K562 (cell line): ENCODE results near the gene DLX4. TPM values are rescaled to one million over a fixed set of nuclear protein-coding genes. Genes with fewer than 3 reads are reported as not detected.

Experiments used
- ATAC-seq: fragments of 200-7000 bp; cut with Tn5 transposase; 3 replicates; pipeline ENCODE4 v1.9.1; 2020; ENCODE audit warnings: moderate library complexity
- BruUV-seq: library from RNA; stranded (reverse); fragments of 400-500 nt; replicated peaks from 2 replicates; lab custom pipeline; 2021; lab: Mats Ljungman, UMichigan
- CTCF ChIA-PET: fragments of 300-600 bp; formaldehyde crosslinking; extraction: SDS; loops from one replicate; lab custom pipeline; 2021; ENCODE audit warnings: low intra/inter-chr PET ratio; lab: Yijun Ruan, JAX
- POLR2A ChIA-PET: fragments of 300-600, 350-650 bp; sonication (Branson Sonifier 250); formaldehyde crosslinking; extraction: SDS; loops from one replicate; lab custom pipeline; 2021; ENCODE audit warnings: antibody characterized with exemption, inconsistent platforms; lab: Yijun Ruan, JAX
- DNase-seq, 4 experiments: peaks; one replicate each; pipeline versions ENCODE4 v3.0.0 to v3.0.0-alpha.2; 2011 to 2018; ENCODE audit warnings: low spot score in 3 of 4, mixed read lengths in 3 of 4; ENCODE audit errors: extremely low read depth in 1 of 4
- FAIRE-seq: peaks from 2 replicates; lab custom pipeline; 2011; peaks lifted over from hg19 to GRCh38; lab: Jason Lieb, UNC
- H2AFZ ChIP-seq: 2 replicates; pipeline ENCODE4 v1.6.0; 2011; ENCODE audit warnings: low read depth, low read length, control low read depth, inconsistent platforms
- H3K27ac ChIP-seq: fragments of 200-600 bp; 3 replicates; pipeline ENCODE4 v1.8.0; 2011; ENCODE audit warnings: low read depth, mild to moderate bottlenecking, control low read depth, inconsistent platforms, low read length, moderate library complexity, mixed read lengths; ENCODE audit errors: extremely low read depth
- H3K27me3 ChIP-seq, 2 experiments: fragments of 300-600 bp in 1 of 2; 2 replicates in 1 of 2; 3 replicates in 1 of 2; pipeline versions ENCODE4 v1.6.0 to v1.8.0; 2011; ENCODE audit warnings: inconsistent platforms in 2 of 2, low read length in 2 of 2, mild to moderate bottlenecking in 1 of 2, mixed read lengths in 1 of 2, moderate library complexity in 1 of 2; ENCODE audit not compliant: control insufficient read depth in 2 of 2, insufficient read depth in 2 of 2
- H3K36me3 ChIP-seq: fragments of 300-600 bp; 3 replicates; pipeline ENCODE4 v1.8.0; 2011; ENCODE audit warnings: mild to moderate bottlenecking, low read length, inconsistent platforms; ENCODE audit not compliant: control insufficient read depth, insufficient read depth
- H3K4me1 ChIP-seq, 2 experiments: fragments of 200-600 bp in 1 of 2; replicated peaks in 1 of 2; 2 replicates in 1 of 2; 3 replicates in 1 of 2; pipeline versions ENCODE4 v1.5.1 to v1.8.0; 2011; ENCODE audit warnings: inconsistent platforms in 2 of 2, low read length in 2 of 2, mild to moderate bottlenecking in 1 of 2, mixed read lengths in 1 of 2, moderate library complexity in 1 of 2; ENCODE audit not compliant: control insufficient read depth in 2 of 2, insufficient read depth in 2 of 2
- H3K4me2 ChIP-seq: 2 replicates; pipeline ENCODE4 v1.6.1; 2011; ENCODE audit warnings: low read length, control low read depth, inconsistent platforms, mixed read lengths; ENCODE audit not compliant: insufficient read depth
- H3K4me3 ChIP-seq: fragments of 200-600 bp; sonication (generic), shearing (Covaris generic); 2 replicates; pipeline ENCODE4 v1.5.1; 2016; ENCODE audit warnings: control low read depth, inconsistent platforms
- H3K79me2 ChIP-seq: fragments of 200-600 bp; 3 replicates; pipeline ENCODE4 v1.8.0; 2011; ENCODE audit warnings: low read length, inconsistent platforms; ENCODE audit not compliant: control insufficient read depth, insufficient read depth
- H3K9ac ChIP-seq, 2 experiments: 2 replicates each; pipeline versions ENCODE4 v1.6.0 to v1.6.1; 2011; ENCODE audit warnings: low read depth in 2 of 2, low read length in 2 of 2, control low read depth in 1 of 2, inconsistent platforms in 1 of 2, mild to moderate bottlenecking in 1 of 2, mixed read lengths in 1 of 2; ENCODE audit not compliant: insufficient read depth in 1 of 2
- H3K9me1 ChIP-seq: one replicate; pipeline ENCODE4 v1.6.0; 2011; ENCODE audit warnings: inconsistent platforms, mild to moderate bottlenecking, low read length, moderate library complexity; ENCODE audit not compliant: control insufficient read depth, insufficient read depth
- H3K9me3 ChIP-seq: replicated peaks from 2 replicates; pipeline ENCODE4 v1.5.1; 2011; ENCODE audit warnings: low read depth, low read length, inconsistent platforms; ENCODE audit not compliant: control insufficient read depth, insufficient read depth
- H4K20me1 ChIP-seq: replicated peaks from 2 replicates; pipeline ENCODE4 v1.6.1; 2011; ENCODE audit warnings: low read length, inconsistent platforms, mixed read lengths; ENCODE audit not compliant: control insufficient read depth, insufficient read depth
- EGR1 ChIP-seq: fragments of 450-650 bp; conservative IDR thresholded peaks from 2 replicates; pipeline ENCODE4 v1.6.1; 2017; ENCODE audit warnings: mild to moderate bottlenecking
- HMBOX1 ChIP-seq: sonication (generic); IDR thresholded peaks from 2 replicates; pipeline ENCODE4 v1.6.1; 2016
- NFIC ChIP-seq: fragments of 450-650 bp; IDR thresholded peaks from 2 replicates; pipeline ENCODE4 v1.6.1; 2017; ENCODE audit warnings: mild to moderate bottlenecking, inconsistent platforms
- RBM39 ChIP-seq: fragments of 200-400 bp; formaldehyde crosslinking; optimal IDR thresholded peaks from 2 replicates; pipeline ENCODE3; 2018; ENCODE audit warnings: low read depth, low read length
- ZNF263 ChIP-seq: sonication (generic); formaldehyde crosslinking; IDR thresholded peaks from 2 replicates; pipeline ENCODE4 v1.8.0; 2022; ENCODE audit warnings: mild to moderate bottlenecking, missing genetic modification reagents, borderline replicate concordance
- WGBS: fragments of 100-300 bp; shearing (Covaris generic); methylation state at CpG from one replicate; pipeline ENCODE4 v1.1.6; 2016; ENCODE audit warnings: low coverage, mixed read lengths; ENCODE audit not compliant: insufficient coverage; ENCODE audit errors: missing lambda C conversion rate; 5-methylcytosine and 5-hydroxymethylcytosine counted together
- in situ Hi-C: fragments of 300-500 bp; cut with MboI; formaldehyde crosslinking; loops from 4 replicates; pipeline ENCODE4 v1.15.0; 2018; ENCODE audit warnings: inconsistent platforms, mixed read lengths
- intact Hi-C: fragments of 100-400 bp; cut with micrococcal nuclease; formaldehyde crosslinking; loops from 2 replicates; pipeline ENCODE4 v1.14.2; 2022
- polyA plus RNA-seq, 8 experiments: library from polyadenylated mRNA; depleted of rRNA in 4 of 8; stranded (reverse) in 5 of 8; unstranded in 3 of 8; fragments of >200 nt; fragmentation: Nextera tagmentation in 2 of 8; fragmentation: Illumina TruSeq in 1 of 8; extraction: Ambion mirVana in 2 of 8; extraction: Trizol in 1 of 8; gene quantifications; 2 replicates each; pipeline versions ENCODE4 v1.2.1 to v1.2.3, GENCODE V29; 2011 to 2014; ENCODE audit warnings: inconsistent platforms in 1 of 8, missing spikeins in 1 of 8
- total RNA-seq, 7 experiments: library from RNA; depleted of rRNA in 6 of 7; stranded (reverse); fragments of >200 nt in 6 of 7; fragmentation: Illumina TruSeq in 2 of 7; extraction: Trizol in 2 of 7; gene quantifications; 2 replicates each; pipeline versions ENCODE4 v1.2.1 to v1.2.3, GENCODE V29; 2011 to 2021; ENCODE audit warnings: low replicate concordance in 1 of 7

The DLX4 gene
- total and polyA plus RNA-seq, 9 of the 15 experiments (the other 6 are each of a cell fraction or from before 2014, with no cell fraction given): 0.15 to 2.2 (median 0.58) TPM

GRCh38 chr17:49959183-49959935 is 9.6 kb upstream of the DLX4 start:
- in situ Hi-C loops (no loop called here), intact Hi-C loops (no loop called here)
- H2AFZ ChIP-seq: no peak overlapping the region
- DNase-seq (peak in 3 of 4 experiments; percentile 30 to 49 (median 44)), FAIRE-seq (peak; percentile 42), ATAC-seq (peak; percentile 85)
- peaks cover 0 to 4% of the 10 kb centered on the region in 2 experiments; a peak in 2 of 5 replicates for H3K4me1 ChIP-seq
- POLR2A ChIA-PET: interaction anchor here (0.5 to 0.8 kb wide), 3 partner anchors 8 to 28 kb away, joined by 3 read pairs; no protein-coding TSS in a partner anchor
- CTCF ChIA-PET: no interaction called here
- H3K4me3 ChIP-seq: no peak overlapping the region
- TF ChIP-seq NFIC (peak; percentile 66), RBM39 (no peak), HMBOX1 (peak; percentile 40; the same call in 1 of the 2 replicates), ZNF263 (CRISPR knock-in tag) (0 out of 2 replicates have a peak, but pooled peaks have one; percentile 28), EGR1 (peak; percentile 46; the same call in 1 of the 2 replicates)
- no peak overlapping the region for H3K4me2 ChIP-seq
- no peaks in the 10 kb centered on the region for H3K9me3 ChIP-seq
- WGBS: 5% methylated on average over 8 of the region's 8 CpGs
- H3K36me3 ChIP-seq: no peaks in the 10 kb centered on the region
- no peak overlapping the region for H3K27ac ChIP-seq
- no peaks in the 10 kb centered on the region for H3K79me2 ChIP-seq
- no peak overlapping the region for H3K9ac ChIP-seq
- no peaks in the 10 kb centered on the region for H3K9me1 ChIP-seq
- BruUV-seq: no TSS peak
- H4K20me1 ChIP-seq: no peaks in the 10 kb centered on the region
- H3K27me3 ChIP-seq: peaks cover 19 to 45% of the 10 kb centered on the region in 2 experiments
